Fibroblast of peridontal ligament (primary cell): ENCODE measurements around the gene SPRED2.
A peak's percentile ranks its signal among the peaks of the same experiment; 100 is the strongest.

ENCODE experiments used
- DNase-seq: peaks from one replicate; pipeline ENCODE4 v3.0.0-alpha.2; 2010; ENCODE audit errors: extremely low read depth

SPRED2 gene

DNA sequence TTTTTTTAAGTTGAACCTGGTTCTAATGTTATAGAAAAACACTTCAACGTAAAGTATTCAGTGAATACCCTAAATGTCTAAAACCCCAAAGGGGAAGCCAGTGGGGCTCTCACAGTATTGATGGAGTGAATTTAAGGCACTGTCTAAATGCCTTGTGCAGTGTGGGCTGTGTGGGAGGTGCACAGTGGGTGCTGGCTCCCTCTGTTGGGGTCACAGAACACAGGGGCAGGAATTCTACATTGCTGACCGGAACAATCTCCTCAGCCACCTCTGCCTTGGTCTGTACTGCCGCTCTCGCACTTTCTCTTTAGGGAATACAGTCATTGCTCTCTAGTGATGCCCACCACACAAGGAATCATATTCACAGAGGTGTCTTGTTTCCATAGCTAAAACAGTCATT is 45.4 kb downstream of the SPRED2 start:
- no peak for DNase-seq

GRCh38 chr2:65386344-65386743 is 46.1 kb downstream of the SPRED2 start:
- no peak for DNase-seq

GRCh38 chr2:65383541-65384488 is 48.6 kb downstream of the SPRED2 start:
- no peak for DNase-seq

- peak; percentile 79 for DNase-seq
Measured at GRCh38 chr2:65382776-65383357, 49.5 kb downstream of the SPRED2 start.

DNA sequence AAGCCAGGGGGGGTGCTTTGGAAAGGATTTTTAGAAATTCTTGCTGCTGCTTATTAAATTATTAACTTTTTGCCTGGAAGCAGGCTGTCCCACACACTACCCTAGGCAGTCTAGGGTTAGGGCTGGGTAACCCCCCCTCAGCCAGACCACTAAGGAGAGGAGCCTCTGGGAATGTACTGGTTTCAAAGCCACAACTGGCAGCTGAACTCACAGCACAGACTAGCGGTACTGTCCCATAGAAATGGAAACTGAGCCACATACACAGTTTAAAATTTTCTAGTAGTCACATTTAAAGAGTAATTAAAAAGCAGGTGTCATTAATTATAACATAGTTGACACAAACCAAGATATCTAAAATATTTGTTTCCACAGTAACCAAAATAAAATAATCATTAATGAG is 50.1 kb downstream of the SPRED2 start:
- no peak for DNase-seq

DNA sequence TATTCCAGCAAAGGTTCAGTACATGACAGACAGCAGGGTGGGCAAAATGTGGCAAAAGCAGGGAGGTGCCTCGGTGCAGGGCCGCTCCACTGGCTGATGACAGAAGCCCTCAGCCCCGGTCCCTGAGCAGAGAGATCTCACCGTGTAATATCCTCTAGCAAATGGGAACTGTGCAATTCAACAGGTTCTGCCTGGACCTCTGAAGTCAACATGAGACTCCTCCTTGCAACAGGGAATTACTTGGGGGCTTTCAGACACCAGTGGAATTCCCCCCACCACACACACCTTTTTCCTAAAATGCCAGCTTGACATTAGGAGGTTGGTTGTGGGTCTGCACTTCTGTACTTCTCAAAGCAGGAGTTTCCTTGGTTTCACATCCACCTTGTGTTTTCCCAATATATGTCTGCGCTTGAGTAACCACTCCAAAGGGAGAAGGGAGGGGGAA is 50.8 kb downstream of the SPRED2 start:
- DNase-seq, result no peak

DNA sequence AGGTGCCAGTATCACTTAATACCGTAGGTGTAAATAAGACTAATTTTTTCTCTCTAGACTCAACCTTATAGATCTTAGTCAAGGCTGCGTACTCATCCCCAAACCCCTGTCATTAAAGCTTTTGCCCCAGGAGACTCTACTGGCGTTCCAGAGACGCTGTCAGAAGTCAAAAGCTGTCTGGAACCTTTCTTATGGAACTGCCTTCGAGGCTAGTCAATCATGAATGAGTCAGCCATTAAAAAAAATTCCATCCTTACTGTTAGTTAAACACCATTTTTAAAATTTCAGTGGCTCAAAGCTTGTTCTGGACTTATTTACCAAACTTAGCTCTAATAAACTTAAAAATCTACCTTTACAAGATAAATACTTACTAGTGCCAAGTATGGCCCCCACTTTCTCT is 52.1 kb downstream of the SPRED2 start:
- DNase-seq, result no peak

DNA sequence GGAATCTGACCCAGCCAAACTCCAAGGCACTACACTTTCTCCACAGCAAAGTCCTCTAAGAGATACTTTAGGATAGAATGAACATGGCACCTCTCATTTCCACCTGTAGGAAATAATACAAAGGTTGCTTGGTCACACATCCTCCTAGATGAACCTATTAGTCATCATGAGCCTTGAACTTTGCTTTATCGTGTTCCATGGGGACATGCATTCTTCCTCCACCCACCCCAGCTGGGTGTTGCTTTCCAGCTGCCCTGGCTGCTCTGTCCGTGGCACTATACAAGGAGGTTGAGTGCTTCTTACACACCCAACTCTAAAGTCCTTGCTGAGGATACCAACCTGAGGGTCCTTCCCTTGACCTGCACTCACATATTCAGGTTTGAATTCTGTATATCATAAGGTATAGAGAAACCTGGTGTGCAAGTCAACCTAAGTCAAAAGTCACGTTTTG is 52.7 kb downstream of the SPRED2 start:
- DNase-seq, result no peak

- DNase-seq, result no peak
Measured at GRCh38 chr2:65379223-65379622, 53.2 kb downstream of the SPRED2 start.

DNA sequence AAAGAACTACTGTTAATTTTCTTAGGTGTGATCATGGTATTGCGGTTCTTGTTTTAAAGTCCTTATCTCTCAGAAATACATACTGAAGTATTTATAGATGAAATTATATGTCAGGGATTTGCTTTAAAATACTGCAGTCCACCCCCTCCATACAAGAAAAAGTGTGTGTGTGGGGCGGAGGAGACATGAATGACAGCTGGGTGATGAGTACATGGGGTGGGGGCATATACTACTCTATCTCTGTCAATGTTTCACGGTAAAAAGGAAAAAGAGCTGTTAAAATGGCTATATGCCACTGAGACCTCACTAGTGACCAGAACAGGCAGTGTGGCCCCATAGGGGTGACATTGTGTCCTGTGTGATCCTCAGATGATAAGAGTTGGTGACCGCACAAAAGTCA is 54.1 kb downstream of the SPRED2 start:
- DNase-seq, result no peak

DNA sequence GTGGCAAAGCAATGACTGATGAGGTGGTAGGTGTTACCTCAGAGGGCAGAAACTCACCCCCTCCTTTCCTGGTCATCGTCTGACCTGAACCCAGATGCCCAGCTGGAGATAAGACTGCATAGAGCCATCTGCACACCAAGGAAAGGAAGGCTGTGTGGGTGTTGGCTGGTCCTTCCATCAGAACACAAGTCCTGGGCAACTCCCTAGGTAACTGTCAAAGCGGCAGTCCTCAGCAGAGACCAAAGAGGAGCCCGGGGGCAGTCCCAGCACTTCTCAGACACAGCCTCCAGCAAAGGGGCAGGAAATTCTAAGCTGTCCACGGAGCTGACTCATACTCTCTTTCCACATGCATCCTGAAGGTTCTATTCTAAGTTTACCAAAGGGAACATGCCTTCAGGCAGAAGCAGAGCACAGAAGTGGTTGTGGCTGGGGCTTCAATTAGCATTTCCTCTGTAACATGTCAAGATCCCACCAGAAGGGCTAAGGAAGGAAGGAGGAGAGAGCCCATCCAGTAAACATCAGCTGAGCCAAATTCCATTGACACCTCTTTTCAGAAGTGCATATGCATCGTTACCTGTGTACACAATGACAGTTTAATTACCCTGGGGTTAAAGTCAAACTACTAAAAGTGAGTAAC is 54.7 kb downstream of the SPRED2 start:
- peak; percentile 71 for DNase-seq

GRCh38 chr2:65375723-65376122 is 56.7 kb downstream of the SPRED2 start:
- no peak for DNase-seq

DNA sequence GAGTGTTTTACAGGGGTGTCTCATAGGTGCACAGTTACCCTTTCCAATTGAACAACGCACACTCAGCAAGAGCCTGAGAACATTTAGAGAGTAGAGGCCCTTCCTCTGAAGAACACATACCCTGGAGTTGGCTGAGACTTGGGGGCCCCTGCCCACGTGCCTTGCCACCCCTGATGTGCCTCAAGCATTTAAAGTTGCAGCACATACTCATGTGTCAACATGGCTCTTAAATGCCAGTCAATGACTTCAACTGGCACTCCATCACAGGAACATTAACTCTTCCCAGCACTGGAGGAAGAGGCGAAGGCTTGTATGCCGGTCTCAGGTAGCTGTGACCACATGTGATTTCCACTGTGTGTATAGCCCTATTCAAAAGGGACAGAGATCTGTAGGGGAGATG is 57.4 kb downstream of the SPRED2 start:
- no peak for DNase-seq

GRCh38 chr2:65374575-65374974 is 57.8 kb downstream of the SPRED2 start:
- no peak for DNase-seq

- DNase-seq, result no peak
Measured at GRCh38 chr2:65373365-65373918, 59.0 kb downstream of the SPRED2 start.

GRCh38 chr2:65372619-65373018 is 59.8 kb downstream of the SPRED2 start:
- DNase-seq, result no peak

DNA sequence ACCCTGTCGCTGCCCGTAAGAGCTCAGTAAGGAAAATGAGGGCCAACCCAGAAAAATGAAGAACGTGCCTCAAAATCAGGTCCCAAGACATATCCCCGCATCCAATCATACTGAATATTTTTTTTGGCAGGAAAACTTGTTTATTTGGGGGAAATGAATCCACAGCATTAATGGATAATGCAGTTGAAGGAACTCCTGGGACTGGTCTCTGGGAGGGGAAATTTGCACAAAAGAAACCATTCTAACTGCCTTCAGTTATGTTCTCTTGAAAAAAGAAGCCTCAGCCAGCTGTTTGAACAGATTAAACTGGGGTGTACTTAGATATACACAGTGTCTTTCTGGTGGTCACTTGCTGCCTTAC is 61.3 kb downstream of the SPRED2 start:
- DNase-seq, result peak; percentile 31

DNA sequence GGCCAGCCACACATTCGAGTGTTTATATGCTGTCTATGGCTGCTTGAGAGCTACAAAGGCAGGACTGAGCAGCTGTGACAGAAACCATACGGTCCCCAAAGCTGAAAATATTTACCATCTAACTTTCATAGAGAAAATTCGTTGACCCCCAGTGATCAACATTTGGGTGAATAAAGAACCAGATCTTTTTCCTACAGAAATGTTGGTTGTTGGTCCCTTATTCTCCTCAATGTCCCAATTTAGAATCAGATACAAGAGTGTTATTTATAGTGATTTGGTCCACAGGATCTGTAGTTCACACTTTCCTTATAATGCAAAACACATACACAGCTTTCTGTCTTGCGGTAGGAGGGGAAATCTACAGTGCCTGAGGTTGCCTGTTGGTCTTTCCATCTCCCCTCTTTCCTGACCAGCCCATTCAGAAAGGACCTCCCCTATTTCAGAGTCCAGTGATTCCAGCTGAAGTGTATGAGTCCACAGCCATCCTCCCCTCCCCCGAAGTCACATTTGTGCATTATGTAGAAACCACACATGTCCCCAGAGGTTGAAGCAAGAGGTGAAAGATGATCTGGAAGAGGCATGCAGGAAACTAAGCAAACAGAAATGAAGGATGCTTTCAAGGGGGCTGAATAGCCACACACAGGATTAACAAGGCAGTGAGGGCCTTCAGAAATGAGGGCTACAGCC is 61.9 kb downstream of the SPRED2 start:
- DNase-seq, result peak; percentile 78

- DNase-seq, result no peak
Measured at GRCh38 chr2:65369980-65370379, 62.4 kb downstream of the SPRED2 start.

DNA sequence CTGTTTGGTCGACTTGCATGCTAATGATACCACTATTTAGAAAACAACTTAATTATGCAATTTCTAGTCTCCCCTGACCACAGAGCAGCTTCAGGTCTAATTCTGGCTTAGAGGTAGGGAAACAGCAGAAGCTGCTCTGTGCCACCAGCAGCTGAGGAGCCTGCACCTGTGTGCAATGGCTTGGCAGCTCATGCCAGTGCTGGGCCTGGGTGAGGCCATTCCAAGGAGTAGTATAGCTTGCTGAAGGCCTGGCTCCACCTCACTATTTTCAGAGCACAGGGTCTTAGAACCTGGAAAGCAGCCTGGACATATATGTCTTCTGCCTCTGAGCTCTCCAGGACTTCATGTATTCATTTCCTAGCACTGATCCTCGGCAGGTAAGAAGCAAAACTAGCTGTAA is 62.8 kb downstream of the SPRED2 start:
- DNase-seq, result no peak

DNA sequence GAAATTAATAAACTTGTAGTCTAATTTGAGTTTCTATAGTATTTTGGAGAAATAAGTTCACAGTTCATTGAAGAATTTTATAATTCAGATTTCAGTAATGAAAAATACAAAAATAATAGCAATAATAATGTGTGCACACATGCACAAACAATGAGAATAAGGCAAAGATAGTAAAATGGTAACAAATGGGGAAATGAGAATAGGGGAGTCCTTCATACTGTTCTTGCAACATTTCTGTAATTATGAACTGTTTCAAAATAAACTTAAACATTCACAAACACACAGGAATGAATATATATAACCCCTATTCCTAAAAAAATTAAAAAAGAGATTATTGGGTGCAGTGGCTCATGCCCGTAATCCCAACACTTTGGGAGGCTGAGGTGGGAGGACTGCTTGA is 63.9 kb downstream of the SPRED2 start:
- no peak for DNase-seq

- DNase-seq, result peak; percentile 98
Measured at GRCh38 chr2:65367524-65367923, 64.9 kb downstream of the SPRED2 start.
